Mesodermal cell (in vitro differentiated cells): Measurements from ENCODE around the gene NLRP7.
A peak's percentile ranks its signal among the peaks of the same experiment; 100 is the strongest.
"Not testable (repeated sequence)": the region's sequence is repeated elsewhere in the genome, so short reads cannot be mapped to it uniquely, and the experiment has no call there.

Experiments
- H3K27ac ChIP-seq: 2 replicates; pipeline ENCODE4 v1.7.0; 2013; ENCODE audit warnings: mild to moderate bottlenecking, low read depth, low read length, moderate library complexity; ENCODE audit not compliant: severe bottlenecking
- H3K36me3 ChIP-seq: 2 replicates; pipeline ENCODE4 v1.7.1; 2013; ENCODE audit warnings: mild to moderate bottlenecking, low read length, moderate library complexity; ENCODE audit not compliant: control insufficient read depth, insufficient read depth
- H3K4me1 ChIP-seq: one replicate; pipeline ENCODE4 v1.7.1; 2013; ENCODE audit warnings: mild to moderate bottlenecking, low read length; ENCODE audit not compliant: insufficient read depth, control insufficient read depth, poor library complexity, severe bottlenecking
- H3K4me3 ChIP-seq: 2 replicates; pipeline ENCODE4 v1.7.0; 2013; ENCODE audit warnings: low read length, control low read depth, mild to moderate bottlenecking; ENCODE audit not compliant: insufficient read depth, poor library complexity, severe bottlenecking; ENCODE audit errors: extremely low read depth
- H3K9me3 ChIP-seq: 2 replicates; pipeline ENCODE4 v1.7.1; 2013; ENCODE audit warnings: mild to moderate bottlenecking, low read length, moderate library complexity; ENCODE audit not compliant: control insufficient read depth
- WGBS, 2 experiments: methylation state at CpG; one replicate each; pipeline ENCODE4 v1.1.5; 2013; ENCODE audit warnings: missing lambda C conversion rate in 2 of 2; ENCODE audit not compliant: insufficient coverage in 2 of 2; 5-methylcytosine and 5-hydroxymethylcytosine counted together

The NLRP7 gene

GRCh38 chr19:54919646-54920563, 27.4 kb downstream of the NLRP7 start:
- H3K9me3 ChIP-seq, H3K27ac ChIP-seq, H3K4me1 ChIP-seq, H3K36me3 ChIP-seq, H3K4me3 ChIP-seq: not testable (repeated sequence)
- 82 to 83% methylated on average over 7 to 10 of the region's 24 CpGs for WGBS, 2 experiments

DNA sequence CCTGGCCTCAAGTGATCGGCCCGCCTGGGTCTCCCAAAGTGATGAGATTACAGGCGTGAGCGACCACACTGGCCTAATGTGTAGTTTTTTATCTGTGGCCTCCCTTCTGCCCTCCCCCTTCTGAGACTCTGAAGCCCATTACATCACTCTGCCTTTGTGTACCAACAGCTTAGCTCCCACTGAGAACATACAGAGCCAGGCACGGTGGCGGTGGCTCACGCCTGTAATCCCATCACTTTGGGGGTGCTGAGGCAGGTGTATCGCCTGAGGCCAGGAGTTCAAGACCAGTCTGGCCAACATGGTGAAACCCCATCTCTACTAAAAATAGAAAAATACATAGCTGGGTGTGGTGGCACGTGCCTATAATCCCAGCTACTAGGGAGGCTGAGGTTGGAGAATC, 28.8 kb downstream of the NLRP7 start:
- Histone ChIP-seq H3K4me3 (no peak overlapping the region), H3K4me1 (no peaks in the 10 kb centered on the region), H3K9me3 (no peaks in the 10 kb centered on the region), H3K36me3 (no peaks in the 10 kb centered on the region), H3K27ac (no peak overlapping the region)
- 94% methylated on average over 4 to 6 of the region's 9 CpGs for WGBS, 2 experiments

DNA sequence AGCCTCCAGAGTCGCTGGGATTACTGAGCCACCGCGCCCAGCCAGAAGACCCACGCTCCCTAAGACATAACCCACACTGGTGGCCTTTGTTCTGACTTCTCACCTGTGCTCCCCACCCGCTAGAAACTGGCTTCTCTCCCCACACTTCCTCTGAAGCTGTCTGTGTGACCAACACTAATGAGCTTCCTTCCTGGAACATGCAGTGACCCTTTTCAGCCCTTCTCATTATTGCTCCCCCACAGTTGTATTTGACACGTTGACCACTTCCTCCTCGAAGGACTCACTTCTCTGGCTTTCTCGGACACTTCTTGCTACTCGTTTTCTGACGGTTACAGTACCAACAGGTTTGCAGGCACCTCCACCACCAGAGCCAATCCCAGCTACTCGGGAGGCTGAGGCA, 30.5 kb downstream of the NLRP7 start:
- Histone ChIP-seq H3K27ac (no peak overlapping the region), H3K9me3 (no peaks in the 10 kb centered on the region), H3K4me1 (no peaks in the 10 kb centered on the region), H3K4me3 (no peak overlapping the region), H3K36me3 (no peaks in the 10 kb centered on the region)
- WGBS, 2 experiments, result 90 to 94% methylated on average over 8 to 11 of the region's 11 CpGs

DNA sequence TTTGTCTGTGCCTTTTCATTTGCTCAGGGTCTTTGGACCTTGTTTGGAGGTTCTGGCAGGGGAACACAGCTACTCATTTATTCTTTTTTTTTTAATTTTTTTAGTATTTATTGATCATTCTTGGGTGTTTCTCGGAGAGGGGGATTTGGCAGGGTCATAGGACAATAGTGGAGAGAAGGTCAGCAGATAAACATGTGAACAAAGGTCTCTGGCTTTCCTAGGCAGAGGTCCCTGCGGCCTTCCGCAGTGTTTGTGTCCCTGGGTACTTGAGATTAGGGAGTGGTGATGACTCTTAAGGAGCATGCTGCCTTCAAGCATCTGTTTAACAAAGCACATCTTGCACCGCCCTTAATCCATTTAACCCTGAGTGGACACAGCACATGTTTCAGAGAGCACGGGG, 39.4 kb downstream of the NLRP7 start:
- no CpG with 5 or more reads among the region's 5 CpGs for WGBS, 2 experiments
- not testable (repeated sequence) for H3K4me1 ChIP-seq, H3K4me3 ChIP-seq, H3K36me3 ChIP-seq, H3K9me3 ChIP-seq, H3K27ac ChIP-seq

DNA sequence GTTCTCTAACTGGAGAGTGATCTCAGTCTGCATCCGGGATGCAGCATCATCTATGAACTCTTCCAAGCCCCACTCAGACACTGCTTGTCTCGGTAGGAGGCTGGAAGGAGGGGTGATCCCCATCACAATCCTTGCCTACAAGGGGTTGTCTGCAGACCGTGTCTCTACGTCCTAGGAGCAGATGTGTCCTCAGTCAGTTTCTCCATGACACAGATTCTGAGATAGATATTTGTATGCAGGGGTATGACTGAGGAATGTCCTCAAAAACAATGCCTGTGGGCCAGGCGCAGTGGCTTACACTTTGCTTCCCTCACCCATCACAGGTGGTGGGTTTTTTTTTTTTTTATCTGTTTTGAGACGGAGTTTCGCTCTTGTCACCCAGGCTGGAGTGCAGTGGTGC, 40.5 kb downstream of the NLRP7 start:
- Histone ChIP-seq H3K4me3 (no peak overlapping the region), H3K36me3 (no peaks in the 10 kb centered on the region), H3K27ac (no peak overlapping the region), H3K9me3 (no peaks in the 10 kb centered on the region), H3K4me1 (no peaks in the 10 kb centered on the region)
- WGBS, 2 experiments, result 93 to 100% methylated on average over 2 to 3 of the region's 7 CpGs

DNA sequence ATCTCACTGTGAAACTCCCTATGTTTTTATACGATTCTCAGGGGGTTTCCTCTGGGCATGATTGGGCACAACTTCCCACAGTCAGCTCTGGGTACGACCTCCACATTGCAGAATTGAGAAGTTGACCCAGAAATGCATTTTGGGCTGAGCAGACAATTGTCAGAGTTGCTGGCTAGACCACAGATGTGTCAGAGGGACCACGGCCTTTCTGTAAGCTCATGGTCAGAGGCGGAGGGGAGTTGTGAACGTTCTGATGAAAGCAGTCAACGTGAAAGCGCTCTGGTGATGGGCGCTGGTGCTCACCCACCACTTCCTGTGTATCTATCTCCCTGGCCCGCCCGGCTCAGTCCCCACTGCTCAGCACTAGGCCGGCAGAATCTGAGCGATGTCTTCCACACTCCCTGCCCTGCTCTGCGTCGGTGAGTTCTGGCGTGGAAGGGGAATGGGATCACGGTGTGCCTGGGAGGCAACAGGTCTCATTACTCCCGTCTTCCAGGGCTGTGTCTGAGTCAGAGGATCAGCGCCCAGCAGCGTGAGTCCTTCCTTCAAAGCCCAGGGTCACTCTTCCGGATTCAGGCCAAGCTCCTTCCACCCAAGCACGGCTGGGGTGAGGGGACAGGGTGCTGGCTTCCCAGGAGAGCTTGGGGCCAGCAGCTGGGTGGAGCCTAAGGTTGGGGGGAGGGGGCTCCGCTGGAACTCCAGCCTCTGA, 41.4 kb downstream of the NLRP7 start, which contains the start of gene NCR1:
Gene NCR1 (plus strand): TSS at position 346 of the 709 bp plus-strand sequence. CDS start 40 bp downstream, at position 386.
- H3K4me1 ChIP-seq, result no peaks in the 10 kb centered on the region
- H3K4me3 ChIP-seq, result no peak within 1 kb of the TSS
- peak within 1 kb of the TSS; percentile 10 for H3K27ac ChIP-seq
- no peaks in the 10 kb centered on the region for H3K36me3 ChIP-seq
- 73 to 77% methylated on average over 17 to 21 of the region's 22 CpGs for WGBS, 2 experiments
- H3K9me3 ChIP-seq, result no peaks in the 10 kb centered on the region

GRCh38 chr19:54905421-54905802, 41.9 kb downstream of the NLRP7 start:
- Histone ChIP-seq H3K36me3 (no peaks in the 10 kb centered on the region), H3K9me3 (no peaks in the 10 kb centered on the region)
- WGBS, 2 experiments, result 91 to 97% methylated on average over 3 of the region's 5 CpGs

GRCh38 chr19:54904261-54904660, 43.1 kb downstream of the NLRP7 start:
- H3K4me3 ChIP-seq, H3K4me1 ChIP-seq, H3K36me3 ChIP-seq, H3K9me3 ChIP-seq, H3K27ac ChIP-seq: not testable (repeated sequence)
- WGBS, 2 experiments, result 83% methylated on average over 2 of the region's 4 CpGs; no CpG with 5 or more reads in 1 of the 2 experiments

More at GRCh38 chr19:54905421-54905802, 41.9 kb downstream of the NLRP7 start:
- H3K27ac ChIP-seq, result no peak overlapping the region
- H3K4me1 ChIP-seq, result no peaks in the 10 kb centered on the region
- no peak overlapping the region for H3K4me3 ChIP-seq

DNA sequence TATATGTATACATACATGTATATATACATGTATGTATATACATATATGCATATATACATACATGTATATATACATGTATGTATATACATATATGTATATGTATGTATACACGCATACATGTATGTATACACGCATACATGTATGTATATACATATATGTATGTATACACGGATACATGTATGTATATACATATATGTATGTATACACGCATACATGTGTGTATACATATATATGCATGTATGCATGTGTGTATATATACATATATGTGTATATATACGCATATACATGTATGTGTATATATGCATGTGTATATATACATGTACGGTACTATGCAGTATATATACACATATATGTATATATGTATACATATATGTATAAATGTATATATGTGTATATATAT, 44.0 kb downstream of the NLRP7 start:
- H3K36me3 ChIP-seq, result no peaks in the 10 kb centered on the region
- no peaks in the 10 kb centered on the region for H3K9me3 ChIP-seq
- no peak overlapping the region for H3K27ac ChIP-seq
- no peaks in the 10 kb centered on the region for H3K4me1 ChIP-seq
- no peak overlapping the region for H3K4me3 ChIP-seq
- no CpG with 5 or more reads among the region's 6 CpGs for WGBS, 2 experiments

DNA sequence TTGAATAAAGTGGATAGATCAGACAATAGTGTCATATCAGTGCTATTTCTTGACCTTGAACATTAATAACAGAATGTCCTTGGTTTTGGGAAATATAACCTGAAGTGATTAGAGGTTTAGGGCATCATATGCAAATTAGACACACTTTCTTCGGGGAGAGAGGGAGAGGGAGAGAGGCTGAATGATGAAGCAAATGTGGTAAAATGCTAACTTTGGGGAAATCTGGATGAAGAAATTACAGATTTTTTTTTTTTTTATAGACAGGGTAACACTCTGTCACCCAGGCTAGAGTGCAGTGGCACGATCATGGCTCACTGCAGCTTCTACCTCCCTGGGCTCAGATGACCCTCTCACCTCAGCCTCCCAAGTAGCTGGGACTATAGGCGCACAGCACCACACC, 45.3 kb downstream of the NLRP7 start:
- no peaks in the 10 kb centered on the region for H3K9me3 ChIP-seq
- H3K4me1 ChIP-seq, result no peaks in the 10 kb centered on the region
- H3K36me3 ChIP-seq, result no peaks in the 10 kb centered on the region
- 79 to 100% methylated on average over 1 to 3 of the region's 3 CpGs for WGBS, 2 experiments
- H3K27ac ChIP-seq, result no peak overlapping the region
- H3K4me3 ChIP-seq, result no peak overlapping the region

GRCh38 chr19:54901153-54901552, 46.2 kb downstream of the NLRP7 start:
- not testable (repeated sequence) for H3K4me3 ChIP-seq, H3K36me3 ChIP-seq, H3K27ac ChIP-seq, H3K4me1 ChIP-seq, H3K9me3 ChIP-seq
- 68 to 70% methylated on average over 4 to 6 of the region's 8 CpGs for WGBS, 2 experiments
